Measurements from ENCODE around the gene PITHD1.

DNA sequence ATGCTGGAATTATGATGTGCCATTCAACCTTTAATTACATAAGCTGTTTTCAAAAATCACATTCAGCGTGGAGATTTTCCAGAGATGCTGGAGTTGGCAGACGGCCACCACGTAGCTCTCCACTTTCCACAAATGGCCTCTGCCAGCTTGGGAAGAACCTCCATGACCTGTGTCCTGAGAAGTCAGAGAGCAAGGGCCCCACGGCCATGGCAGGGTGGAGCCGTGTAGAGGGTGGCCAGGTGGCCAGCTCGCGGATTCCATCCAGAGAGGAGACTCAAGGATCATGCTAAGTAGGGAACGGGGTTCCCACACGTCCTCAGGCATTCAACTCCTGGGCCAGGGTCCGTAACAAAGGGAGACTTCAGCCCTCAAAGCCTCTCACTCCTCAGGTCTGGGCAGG, 23.7 kb downstream of the PITHD1 start:
- TF ChIP-seq, protein P1, sequence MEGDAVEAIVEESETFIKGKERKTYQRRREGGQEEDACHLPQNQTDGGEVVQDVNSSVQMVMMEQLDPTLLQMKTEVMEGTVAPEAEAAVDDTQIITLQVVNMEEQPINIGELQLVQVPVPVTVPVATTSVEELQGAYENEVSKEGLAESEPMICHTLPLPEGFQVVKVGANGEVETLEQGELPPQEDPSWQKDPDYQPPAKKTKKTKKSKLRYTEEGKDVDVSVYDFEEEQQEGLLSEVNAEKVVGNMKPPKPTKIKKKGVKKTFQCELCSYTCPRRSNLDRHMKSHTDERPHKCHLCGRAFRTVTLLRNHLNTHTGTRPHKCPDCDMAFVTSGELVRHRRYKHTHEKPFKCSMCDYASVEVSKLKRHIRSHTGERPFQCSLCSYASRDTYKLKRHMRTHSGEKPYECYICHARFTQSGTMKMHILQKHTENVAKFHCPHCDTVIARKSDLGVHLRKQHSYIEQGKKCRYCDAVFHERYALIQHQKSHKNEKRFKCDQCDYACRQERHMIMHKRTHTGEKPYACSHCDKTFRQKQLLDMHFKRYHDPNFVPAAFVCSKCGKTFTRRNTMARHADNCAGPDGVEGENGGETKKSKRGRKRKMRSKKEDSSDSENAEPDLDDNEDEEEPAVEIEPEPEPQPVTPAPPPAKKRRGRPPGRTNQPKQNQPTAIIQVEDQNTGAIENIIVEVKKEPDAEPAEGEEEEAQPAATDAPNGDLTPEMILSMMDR (IDR thresholded peaks at IDR 0.05): no peak
- TF ChIP-seq POLR2A (IDR thresholded peaks at IDR 0.05): no peak
